ENCODE data around the gene VMAC. TPM values are rescaled to one million over a fixed set of nuclear protein-coding genes. Genes with fewer than 3 reads are reported as not detected.
A peak's percentile ranks its signal among the peaks of the same experiment; 100 is the strongest.

Gene VMAC
- total and polyA plus RNA-seq, 2 of the 13 experiments (the other 11 are each of a cell fraction or from before 2014, with no cell fraction given) = 2.4 TPM

GRCh38 chr19:5959260-5960004, 54.8 kb downstream of the VMAC start (continued):
- no peak for TF ChIP-seq KIAA2018 (CRISPR knock-in tag; IDR thresholded peaks at IDR 0.05; ENCODE audit: borderline replicate concordance)
- 0 out of 2 replicates have a peak, but pooled peaks have one; percentile 15 for TF ChIP-seq ZNF891 (CRISPR knock-in tag; IDR thresholded peaks at IDR 0.05)
- no peak for TF ChIP-seq POLR2A (IDR thresholded peaks at IDR 0.05; ENCODE audit: insufficient read depth in 1 of 2, low read depth in 2 of 2, low read length in 2 of 2)
- TF ChIP-seq, protein P1, sequence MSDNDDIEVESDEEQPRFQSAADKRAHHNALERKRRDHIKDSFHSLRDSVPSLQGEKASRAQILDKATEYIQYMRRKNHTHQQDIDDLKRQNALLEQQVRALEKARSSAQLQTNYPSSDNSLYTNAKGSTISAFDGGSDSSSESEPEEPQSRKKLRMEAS (IDR thresholded peaks at IDR 0.05) = 0 out of 2 replicates have a peak, but pooled peaks have one; percentile 72
- no peak for TF ChIP-seq NFYB (CRISPR knock-in tag; IDR thresholded peaks at IDR 0.05)
- TF ChIP-seq FOXA3 (CRISPR knock-in tag; IDR thresholded peaks at IDR 0.05) = no peak
- peak; percentile 5 for TF ChIP-seq AGO1 (IDR thresholded peaks at IDR 0.05; ENCODE audit: low read depth, low read length, poor library complexity, severe bottlenecking)
- no peak for TF ChIP-seq ZNF567 (CRISPR knock-in tag; IDR thresholded peaks at IDR 0.05; ENCODE audit: borderline replicate concordance)
- TF ChIP-seq ZNF609 (CRISPR knock-in tag; IDR thresholded peaks at IDR 0.05; ENCODE audit: borderline replicate concordance) = 0 out of 2 replicates have a peak, but pooled peaks have one; percentile 9
- TF ChIP-seq HHEX (CRISPR knock-in tag; IDR thresholded peaks at IDR 0.05) = no peak
- no peak for TF ChIP-seq ISL2 (CRISPR knock-in tag; IDR thresholded peaks at IDR 0.05)
- TF ChIP-seq SNRNP70 (IDR thresholded peaks at IDR 0.05; ENCODE audit: low read depth, low read length) = no peak
- TF ChIP-seq ZNF280B (CRISPR knock-in tag; IDR thresholded peaks at IDR 0.05; ENCODE audit: borderline replicate concordance) = no peak
- TF ChIP-seq ZNF446 (CRISPR knock-in tag; IDR thresholded peaks at IDR 0.05) = no peak
- TF ChIP-seq MEIS2 (CRISPR knock-in tag; IDR thresholded peaks at IDR 0.05) = no peak
